Mucosa of rectum (tissue), 2 donors: Measurements from ENCODE around the gene ZNF593.
A peak's percentile ranks its signal among the peaks of the same experiment; 100 is the strongest.

ENCODE experiments used
- H3K27ac ChIP-seq, 2 donors: one replicate each; pipeline ENCODE4 v1.7.0; 2013; ENCODE audit warnings: inconsistent platforms in 2 of 2, low read depth in 2 of 2, low read length in 2 of 2
- H3K27me3 ChIP-seq, 2 donors: one replicate each; pipeline ENCODE4 v1.7.0; 2013; ENCODE audit warnings: low read length in 2 of 2; ENCODE audit not compliant: control insufficient read depth in 2 of 2, insufficient read depth in 2 of 2
- H3K36me3 ChIP-seq, 2 donors: one replicate each; pipeline ENCODE4 v1.7.0; 2013; ENCODE audit warnings: low read length in 2 of 2; ENCODE audit not compliant: control insufficient read depth in 2 of 2, insufficient read depth in 2 of 2
- H3K4me1 ChIP-seq, 2 donors: one replicate each; pipeline ENCODE4 v1.7.0; 2013; ENCODE audit warnings: low read length in 2 of 2, mild to moderate bottlenecking in 1 of 2; ENCODE audit not compliant: control insufficient read depth in 2 of 2, insufficient read depth in 2 of 2
- H3K4me3 ChIP-seq, 2 donors: one replicate each; pipeline ENCODE4 v1.7.0; 2013; ENCODE audit warnings: low read length in 2 of 2
- H3K9ac ChIP-seq, 2 donors: one replicate each; pipeline ENCODE4 v1.7.0; 2013; ENCODE audit warnings: low read length in 2 of 2, low read depth in 1 of 2, mild to moderate bottlenecking in 1 of 2
- H3K9me3 ChIP-seq, 2 donors: one replicate each; pipeline ENCODE4 v1.7.0; 2013; ENCODE audit warnings: low read length in 2 of 2; ENCODE audit not compliant: control insufficient read depth in 2 of 2
- donor health status: healthy.
- donor health status: Normal muscosa, but diverticular disease.

ZNF593 gene

DNA sequence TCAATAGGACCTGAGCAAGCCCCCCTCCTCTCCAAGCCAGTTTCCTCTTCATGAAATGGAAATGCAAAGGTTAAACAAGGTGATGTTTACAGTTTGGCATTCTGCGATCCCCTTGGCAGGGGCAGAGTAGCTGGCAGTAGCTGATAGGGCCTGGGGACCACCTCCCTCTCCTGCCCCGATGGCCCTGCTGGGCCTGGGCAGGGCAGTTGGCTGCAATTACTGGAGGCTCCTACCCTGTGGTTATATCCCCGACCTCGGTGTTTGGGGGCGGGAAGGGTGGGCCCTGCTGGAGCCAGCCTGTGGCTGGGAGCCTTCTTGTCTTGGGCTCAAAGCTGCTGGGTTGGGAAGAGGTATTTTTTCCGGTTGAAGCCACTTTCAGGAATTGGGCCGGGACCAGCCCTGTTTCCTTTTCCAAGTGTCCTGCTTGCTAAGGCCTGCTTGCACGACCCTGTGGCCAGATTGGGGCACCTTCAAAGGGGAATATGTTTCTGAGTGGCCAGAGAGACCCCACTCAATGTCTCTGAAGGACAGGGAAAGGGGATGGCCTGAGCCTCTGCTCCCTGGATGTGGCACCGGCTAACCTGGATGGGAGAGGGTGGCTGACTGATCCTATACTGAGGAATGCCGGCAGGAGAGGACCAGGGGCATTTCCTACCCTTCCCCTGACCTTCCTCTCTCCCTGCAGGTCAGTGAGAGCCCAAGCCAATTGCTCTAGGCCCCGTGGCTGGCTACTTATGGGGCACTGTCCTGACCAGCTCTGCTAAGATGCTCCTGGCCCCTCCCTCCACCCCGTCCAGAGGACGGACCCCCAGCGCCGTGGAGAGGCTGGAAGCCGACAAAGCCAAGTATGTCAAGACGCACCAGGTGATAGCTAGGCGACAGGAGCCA, 8.9 kb upstream of the ZNF593 start:
- Histone ChIP-seq H3K27me3 (peaks cover 21 to 24% of the 10 kb centered on the region in 2 donors), H3K4me1 (peaks cover 8 to 13% of the 10 kb centered on the region in 2 donors), H3K4me3 (peak overlapping the region; percentile 38 to 44), H3K27ac (no peak overlapping the region), H3K36me3 (no peaks in the 10 kb centered on the region), H3K9me3 (no peaks in the 10 kb centered on the region), H3K9ac (peak overlapping the region in 1 of 2 donors; percentile 51)

DNA sequence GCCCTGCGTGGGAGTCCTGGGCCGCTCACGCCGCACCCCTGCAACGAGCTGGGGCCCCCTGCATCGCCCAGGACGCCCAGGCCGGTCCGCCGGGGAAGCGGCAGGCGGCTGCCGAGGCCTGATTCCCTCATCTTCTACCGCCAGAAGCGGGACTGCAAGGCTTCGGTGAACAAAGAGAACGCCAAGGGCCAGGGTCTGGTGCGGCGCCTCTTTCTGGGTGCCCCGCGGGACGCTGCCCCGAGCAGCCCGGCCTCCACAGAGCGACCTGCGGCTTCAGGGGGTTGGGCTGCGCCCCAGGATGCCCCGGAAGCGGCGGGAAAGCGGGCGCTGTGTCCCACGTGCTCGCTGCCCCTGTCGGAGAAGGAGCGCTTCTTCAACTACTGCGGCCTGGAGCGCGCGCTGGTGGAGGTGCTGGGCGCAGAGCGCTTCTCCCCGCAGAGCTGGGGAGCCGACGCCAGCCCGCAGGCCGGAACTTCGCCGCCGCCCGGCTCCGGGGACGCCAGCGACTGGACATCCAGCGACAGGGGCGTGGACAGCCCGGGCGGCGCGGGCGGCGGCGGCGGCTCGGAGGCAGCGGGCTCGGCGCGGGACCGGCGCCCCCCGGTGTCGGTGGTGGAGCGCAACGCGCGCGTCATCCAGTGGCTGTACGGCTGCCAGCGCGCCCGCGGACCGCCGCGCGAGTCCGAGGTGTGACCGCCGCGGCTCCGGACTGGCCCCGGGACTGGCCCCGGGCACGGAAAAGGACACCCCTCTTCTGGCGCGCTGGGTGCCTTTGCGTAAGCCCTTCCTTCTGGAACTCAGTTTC, 8.1 kb upstream of the ZNF593 start:
- Histone ChIP-seq H3K36me3 (no peaks in the 10 kb centered on the region), H3K9ac (peak overlapping the region in 1 of 2 donors; percentile 51), H3K4me3 (peak overlapping the region; percentile 38 to 44), H3K27ac (no peak overlapping the region), H3K27me3 (peaks cover 17 to 20% of the 10 kb centered on the region in 2 donors), H3K4me1 (peaks cover 8 to 13% of the 10 kb centered on the region in 2 donors), H3K9me3 (no peaks in the 10 kb centered on the region)

DNA sequence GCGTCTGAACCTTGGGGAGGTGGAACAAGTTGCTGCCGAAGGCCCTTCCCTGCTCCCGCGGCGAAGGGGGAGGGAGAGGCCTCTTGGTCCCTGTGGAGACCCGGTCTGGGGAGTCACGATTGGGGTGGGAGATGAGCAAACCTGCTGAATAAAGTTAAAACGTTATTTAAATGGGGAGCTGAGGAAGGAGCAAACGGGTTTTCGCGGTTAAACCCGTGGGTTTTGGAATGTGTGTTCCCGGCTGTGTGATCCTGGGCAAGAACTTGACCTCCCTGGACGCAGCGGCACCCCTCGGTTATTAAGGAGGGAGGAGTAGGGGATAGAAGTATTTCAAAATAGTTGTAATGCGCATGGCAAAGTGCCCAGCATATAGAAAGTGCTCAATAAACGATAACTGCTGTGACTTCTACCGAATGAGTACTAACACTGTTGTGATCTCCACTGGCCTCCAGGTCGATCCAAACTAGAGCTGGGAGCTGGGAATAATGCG, 7.4 kb upstream of the ZNF593 start:
- peaks cover 15 to 20% of the 10 kb centered on the region in 2 donors for H3K27me3 ChIP-seq
- H3K9ac ChIP-seq, result no peak overlapping the region
- H3K27ac ChIP-seq, result no peak overlapping the region
- H3K4me1 ChIP-seq, result peaks cover 8 to 13% of the 10 kb centered on the region in 2 donors
- no peaks in the 10 kb centered on the region for H3K36me3 ChIP-seq
- H3K4me3 ChIP-seq, result peak overlapping the region; percentile 17 to 38
- no peaks in the 10 kb centered on the region for H3K9me3 ChIP-seq

DNA sequence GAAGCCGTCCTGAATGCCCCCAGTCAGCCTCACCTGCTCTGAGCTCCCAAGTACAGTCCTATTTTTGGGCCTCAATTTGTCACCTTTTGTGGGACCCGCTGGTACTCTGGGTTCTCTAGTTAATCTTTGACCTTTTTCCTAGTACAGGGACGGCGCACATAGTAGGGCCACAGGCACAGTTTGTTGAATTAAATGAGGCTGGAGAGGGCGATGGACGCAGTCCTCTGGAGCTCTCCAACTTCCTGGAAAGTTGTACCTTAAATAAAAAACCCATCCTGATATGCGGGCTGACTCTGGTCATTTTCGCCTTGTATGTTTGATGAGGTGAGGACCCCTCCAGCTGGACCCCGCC, 6.0 kb upstream of the ZNF593 start:
- Histone ChIP-seq H3K27ac (no peak overlapping the region), H3K9ac (peak overlapping the region in 1 of 2 donors; percentile 50), H3K4me1 (peaks cover 8 to 13% of the 10 kb centered on the region in 2 donors), H3K27me3 (peaks cover 11 to 18% of the 10 kb centered on the region in 2 donors), H3K36me3 (no peaks in the 10 kb centered on the region), H3K9me3 (no peaks in the 10 kb centered on the region), H3K4me3 (peak overlapping the region; percentile 45 to 52)

DNA sequence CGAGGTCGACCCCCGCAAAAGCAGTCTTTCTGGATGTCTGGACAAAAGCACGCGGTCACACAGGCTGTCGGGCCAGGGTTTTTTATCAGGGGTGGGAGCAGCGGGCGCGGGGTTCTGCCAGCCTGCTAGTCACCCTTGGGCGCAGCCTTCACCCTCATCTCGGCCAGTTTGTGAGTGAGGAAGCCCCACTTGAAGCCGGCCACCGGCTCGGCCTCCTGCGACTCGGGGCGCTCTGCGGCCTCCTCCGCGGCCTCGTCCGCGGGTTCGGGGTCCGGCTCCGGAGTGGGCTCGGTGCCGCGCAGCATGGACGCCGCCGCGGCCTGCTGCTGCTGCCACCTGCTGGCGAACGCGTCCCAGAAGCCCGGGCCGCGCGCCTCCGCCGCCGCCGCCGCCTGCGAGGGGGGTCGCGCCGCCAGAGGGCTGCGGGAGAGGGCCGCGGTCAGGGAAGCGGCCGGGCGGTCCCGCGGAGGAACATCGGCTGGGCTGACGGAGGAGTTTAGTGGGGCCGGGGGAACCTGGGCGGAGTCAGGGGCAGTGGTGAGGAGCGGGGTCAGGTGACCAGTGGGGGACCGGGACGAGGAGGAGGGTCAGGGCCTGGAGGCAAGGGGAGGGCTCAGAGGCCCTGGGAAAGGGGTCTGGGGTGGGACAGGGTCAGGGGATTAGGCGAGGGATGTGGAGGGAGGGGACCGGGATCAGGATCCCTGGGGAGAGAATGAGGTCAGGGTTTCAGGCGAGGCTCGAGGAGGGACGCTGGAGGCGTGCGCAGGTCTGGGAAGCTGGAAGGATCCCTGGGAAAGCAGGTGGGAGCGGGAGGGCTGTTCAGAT, 5.5 kb upstream of the ZNF593 start:
- Histone ChIP-seq H3K4me3 (peak overlapping the region; percentile 45 to 52), H3K27ac (no peak overlapping the region), H3K9ac (peak overlapping the region in 1 of 2 donors; percentile 50), H3K4me1 (peaks cover 8 to 13% of the 10 kb centered on the region in 2 donors), H3K36me3 (no peaks in the 10 kb centered on the region), H3K27me3 (peaks cover 11 to 18% of the 10 kb centered on the region in 2 donors), H3K9me3 (no peaks in the 10 kb centered on the region)

DNA sequence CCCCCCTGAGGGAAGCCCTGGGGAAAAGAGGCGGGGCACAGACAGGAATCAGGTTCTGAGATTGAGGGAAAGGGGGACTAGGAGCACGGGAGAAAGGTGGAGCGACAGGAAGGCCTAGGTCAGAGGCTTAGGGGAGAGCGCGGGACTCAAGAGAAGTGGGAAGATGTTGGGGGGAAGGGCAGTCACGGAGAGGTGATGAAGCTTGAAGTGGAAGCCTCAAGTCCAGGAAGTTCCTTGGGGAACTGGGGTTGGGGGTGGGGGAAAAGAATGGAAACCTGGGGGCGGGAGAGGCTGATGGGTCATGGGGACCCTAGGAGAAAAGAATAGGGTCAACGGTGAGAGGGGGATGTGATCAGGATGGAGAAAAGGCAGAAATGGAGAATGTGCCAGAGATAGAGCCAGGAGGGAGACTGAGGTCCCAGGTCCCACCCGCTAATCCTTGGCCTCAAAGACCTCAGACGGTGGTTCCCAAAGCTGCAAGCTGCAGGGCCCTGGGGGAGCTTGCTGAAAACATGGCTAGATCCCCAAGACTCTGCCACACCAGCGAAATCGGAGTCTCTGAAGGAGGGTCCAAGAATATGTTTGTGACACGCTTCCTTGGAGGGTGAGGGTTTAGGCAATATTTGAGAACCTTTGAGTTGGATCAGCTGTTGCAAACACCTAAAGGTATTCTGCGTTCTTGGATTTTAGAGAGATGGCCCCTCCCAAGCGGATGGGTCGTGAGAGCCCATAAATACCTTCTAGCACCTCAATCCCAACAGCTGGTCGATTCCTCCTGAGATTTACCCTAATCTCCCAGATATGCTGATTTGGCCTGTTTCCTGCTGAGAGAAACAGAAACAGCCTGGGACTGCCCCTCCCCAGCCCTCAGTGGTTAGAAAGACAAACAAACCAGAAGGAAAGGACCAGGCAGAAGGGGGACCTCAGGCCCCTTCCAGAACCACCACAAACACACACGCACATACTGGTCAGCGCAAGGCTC, 4.6 kb upstream of the ZNF593 start:
- no peak overlapping the region for H3K9ac ChIP-seq
- H3K4me1 ChIP-seq, result peaks cover 12 to 13% of the 10 kb centered on the region in 2 donors
- no peak overlapping the region for H3K27ac ChIP-seq
- no peaks in the 10 kb centered on the region for H3K9me3 ChIP-seq
- no peaks in the 10 kb centered on the region for H3K36me3 ChIP-seq
- peaks cover 11 to 18% of the 10 kb centered on the region in 2 donors for H3K27me3 ChIP-seq
- no peak overlapping the region for H3K4me3 ChIP-seq

DNA sequence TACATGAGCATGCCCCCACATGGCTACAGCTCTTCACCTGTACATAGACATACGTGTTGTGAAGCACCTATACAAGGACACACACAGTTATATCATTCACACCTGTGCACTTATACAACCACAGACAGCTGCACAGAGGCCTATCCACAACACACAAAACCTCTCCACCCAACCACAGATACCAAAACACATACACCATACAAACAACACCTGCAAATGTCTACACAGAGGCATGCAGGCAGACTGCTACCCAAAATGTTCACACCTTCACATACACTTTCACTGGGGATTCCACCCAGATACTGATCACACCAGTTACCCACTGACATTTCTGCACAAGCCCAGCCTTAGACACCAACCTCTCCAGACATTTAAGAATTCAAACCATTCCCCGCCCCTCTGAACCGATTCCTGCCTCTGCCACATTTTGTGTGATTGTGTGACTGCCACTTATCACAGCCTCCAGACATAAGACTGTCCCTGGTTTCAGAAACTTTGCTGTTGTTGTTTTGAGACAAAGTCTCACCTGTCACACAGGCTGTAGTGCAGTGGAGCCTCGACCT, 2.9 kb upstream of the ZNF593 start:
- Histone ChIP-seq H3K9ac (no peak overlapping the region), H3K4me3 (no peak overlapping the region), H3K27ac (no peak overlapping the region), H3K36me3 (peaks cover 0 to 5% of the 10 kb centered on the region in 2 donors), H3K4me1 (peaks cover 13 to 17% of the 10 kb centered on the region in 2 donors), H3K27me3 (peaks cover 4 to 12% of the 10 kb centered on the region in 2 donors), H3K9me3 (no peaks in the 10 kb centered on the region)

DNA sequence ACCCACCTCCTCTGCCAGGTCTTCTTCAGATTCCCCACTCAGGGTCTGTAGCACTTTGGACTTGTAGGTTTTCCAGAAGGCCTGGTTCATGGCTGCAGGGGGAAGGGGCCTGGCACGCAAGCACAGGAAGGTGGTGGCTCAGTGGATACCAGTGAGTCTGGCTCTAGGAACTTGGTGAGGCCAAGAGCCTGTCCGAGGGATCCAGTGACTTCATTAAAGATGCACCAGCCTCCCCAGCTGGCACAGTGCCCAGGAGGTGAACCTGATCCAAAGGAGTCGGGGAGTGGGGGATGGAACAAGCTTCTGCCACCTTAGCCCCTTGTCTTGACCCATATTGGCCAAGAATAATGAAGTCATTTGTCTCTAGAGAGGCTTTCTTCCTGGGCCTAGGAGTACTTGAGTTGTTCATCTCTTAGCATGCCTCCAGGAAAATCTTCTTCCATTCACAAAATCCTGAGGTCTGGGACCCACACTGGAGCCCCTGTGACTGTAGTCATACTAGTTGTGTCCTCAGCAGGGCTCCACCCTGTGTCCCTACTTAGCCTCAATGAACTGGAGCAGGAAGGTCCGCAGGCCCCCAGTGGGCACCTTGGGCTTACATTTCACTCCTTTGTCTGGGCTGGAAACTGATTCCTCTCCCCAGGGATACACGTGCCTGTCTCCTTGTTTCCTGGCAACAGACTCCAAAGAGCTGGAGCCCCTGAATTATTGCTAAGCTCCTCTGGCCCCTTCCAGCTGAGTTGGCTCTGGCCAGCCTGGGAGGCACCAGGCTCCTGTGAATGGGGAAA, 1.1 kb upstream of the ZNF593 start, which contains the start of gene C1orf232:
C1orf232 (minus strand) TSS at position 554 of the 788 bp plus-strand sequence; CDS start at position 90, 464 bp downstream.
- H3K27ac ChIP-seq, result peak within 1 kb of the TSS; percentile 68 to 71
- peak within 1 kb of the TSS; percentile 84 to 97 for H3K9ac ChIP-seq
- peaks cover 0 to 3% of the 10 kb centered on the region in 2 donors for H3K27me3 ChIP-seq
- H3K4me3 ChIP-seq, result peak within 1 kb of the TSS; percentile 84 to 94
- no peaks in the 10 kb centered on the region for H3K9me3 ChIP-seq
- H3K4me1 ChIP-seq, result peaks cover 13% of the 10 kb centered on the region in 2 donors
- peaks cover 0 to 5% of the 10 kb centered on the region in 2 donors for H3K36me3 ChIP-seq
